IMR-90 (cell line): ENCODE data around the gene MB21D2. TPM values are rescaled to one million over a fixed set of nuclear protein-coding genes. Genes with fewer than 3 reads are reported as not detected.
A peak's percentile ranks its signal among the peaks of the same experiment; 100 is the strongest.

Experiments used
- ATAC-seq: fragments of 200-7000 bp; cut with Tn5 transposase; 2 replicates; pipeline ENCODE4 v1.9.1; 2020; ENCODE audit warnings: low read depth, mild to moderate bottlenecking, moderate library complexity
- BruUV-seq: library from RNA; stranded (reverse); fragments of 400-500 nt; replicated peaks from 2 replicates; lab custom pipeline; 2021; lab: Mats Ljungman, UMichigan
- CTCF ChIA-PET: fragments of 300-600 bp; formaldehyde crosslinking; extraction: SDS; loops from one replicate; lab custom pipeline; 2021; ENCODE audit warnings: antibody characterized with exemption; lab: Yijun Ruan, JAX
- POLR2A ChIA-PET: fragments of 300-600 bp; sonication (Branson Sonifier 250); formaldehyde crosslinking; loops from one replicate; lab custom pipeline; 2022; ENCODE audit warnings: antibody characterized with exemption; ENCODE audit not compliant: unreplicated experiment; lab: Charles Lee
- DNase-seq: peaks from one replicate; pipeline ENCODE4 v3.0.0; 2013
- H2AFZ ChIP-seq: replicated peaks from 2 replicates; pipeline ENCODE3; 2013; ENCODE audit warnings: low read length, mild to moderate bottlenecking; ENCODE audit not compliant: poor library complexity
- H2AK5ac ChIP-seq: 2 replicates; pipeline ENCODE4 v1.6.1; 2013; ENCODE audit warnings: low read depth, low read length, inconsistent platforms
- H2AK9ac ChIP-seq: replicated peaks from 2 replicates; pipeline ENCODE3; 2013; ENCODE audit warnings: mild to moderate bottlenecking, low read depth, low read length, moderate library complexity; ENCODE audit not compliant: poor library complexity
- H2BK120ac ChIP-seq: 2 replicates; pipeline ENCODE4 v1.6.1; 2013; ENCODE audit warnings: low read depth, low read length, inconsistent platforms
- H2BK15ac ChIP-seq: 3 replicates; pipeline ENCODE4 v1.6.1; 2013; ENCODE audit warnings: low read depth, low read length, inconsistent platforms
- H2BK20ac ChIP-seq: 2 replicates; pipeline ENCODE4 v1.6.1; 2013; ENCODE audit warnings: low read depth, mild to moderate bottlenecking, inconsistent platforms, low read length, moderate library complexity
- H2BK5ac ChIP-seq: 2 replicates; pipeline ENCODE4 v1.6.1; 2013; ENCODE audit warnings: mild to moderate bottlenecking, low read depth, low read length, inconsistent platforms; ENCODE audit not compliant: poor library complexity, severe bottlenecking
- H3K14ac ChIP-seq: replicated peaks from 2 replicates; pipeline ENCODE4 v1.6.1; 2013; ENCODE audit warnings: low read depth, low read length, inconsistent platforms
- H3K18ac ChIP-seq: 2 replicates; pipeline ENCODE4 v1.6.1; 2013; ENCODE audit warnings: low read depth, low read length, control low read depth
- H3K23ac ChIP-seq: 2 replicates; pipeline ENCODE4 v1.6.1; 2013; ENCODE audit warnings: low read depth, low read length, inconsistent platforms
- H3K27ac ChIP-seq: 2 replicates; pipeline ENCODE4 v1.5.1; 2013; ENCODE audit warnings: mild to moderate bottlenecking, control low read depth, low read length; ENCODE audit not compliant: insufficient read depth
- H3K27me3 ChIP-seq: 2 replicates; pipeline ENCODE4 v1.6.1; 2013; ENCODE audit warnings: low read length; ENCODE audit not compliant: control insufficient read depth, insufficient read depth
- H3K36me3 ChIP-seq: 2 replicates; pipeline ENCODE4 v1.6.1; 2013; ENCODE audit warnings: low read length, mixed read lengths; ENCODE audit not compliant: control insufficient read depth, insufficient read depth
- H3K4ac ChIP-seq: 2 replicates; pipeline ENCODE4 v1.6.1; 2013; ENCODE audit warnings: low read depth, low read length, inconsistent platforms
- H3K4me1 ChIP-seq: 2 replicates; pipeline ENCODE4 v1.6.1; 2013; ENCODE audit warnings: low read length, mixed read lengths; ENCODE audit not compliant: control insufficient read depth, insufficient read depth
- H3K4me2 ChIP-seq: 2 replicates; pipeline ENCODE4 v1.6.1; 2013; ENCODE audit warnings: low read depth, mild to moderate bottlenecking, control low read depth, low read length, moderate library complexity
- H3K4me3 ChIP-seq: 2 replicates; pipeline ENCODE4 v1.5.1; 2013; ENCODE audit warnings: low read depth, mild to moderate bottlenecking, control low read depth, low read length, moderate library complexity; ENCODE audit not compliant: insufficient read depth
- H3K56ac ChIP-seq: 2 replicates; pipeline ENCODE4 v1.6.1; 2013; ENCODE audit warnings: low read length, inconsistent platforms; ENCODE audit not compliant: insufficient read depth; ENCODE audit errors: extremely low read depth
- H3K79me1 ChIP-seq, 2 experiments: 2 replicates each; pipeline ENCODE4 v1.6.1; 2013; ENCODE audit warnings: low read length in 2 of 2, inconsistent platforms in 1 of 2, low read depth in 1 of 2
- H3K9ac ChIP-seq: 2 replicates; pipeline ENCODE4 v1.6.1; 2013; ENCODE audit warnings: low read depth, low read length, control low read depth
- H3K9me1 ChIP-seq: 2 replicates; pipeline ENCODE4 v1.6.1; 2013; ENCODE audit warnings: low read length, inconsistent platforms; ENCODE audit not compliant: insufficient read depth
- H3K9me3 ChIP-seq: 2 replicates; pipeline ENCODE4 v1.6.1; 2013; ENCODE audit warnings: low read length; ENCODE audit not compliant: control insufficient read depth, insufficient read depth
- H4K20me1 ChIP-seq: 2 replicates; pipeline ENCODE4 v1.6.1; 2013; ENCODE audit warnings: low read length, inconsistent platforms; ENCODE audit not compliant: insufficient read depth
- H4K5ac ChIP-seq: 2 replicates; pipeline ENCODE4 v1.6.1; 2013; ENCODE audit warnings: mild to moderate bottlenecking, low read depth, low read length, control low read depth
- H4K8ac ChIP-seq, 2 experiments: 2 replicates each; pipeline ENCODE4 v1.6.1; 2013; ENCODE audit warnings: low read depth in 2 of 2, low read length in 2 of 2, control low read depth in 1 of 2, inconsistent platforms in 1 of 2
- H4K91ac ChIP-seq: 2 replicates; pipeline ENCODE4 v1.6.1; 2013; ENCODE audit warnings: low read depth, low read length, inconsistent platforms; ENCODE audit not compliant: insufficient read depth
- CEBPB ChIP-seq: IDR thresholded peaks from 2 replicates; pipeline ENCODE4 v1.6.1; 2012; ENCODE audit warnings: low read depth, low read length, improper control_type of control experiment
- FOS ChIP-seq: fragments of 150-350 bp; IDR thresholded peaks from 2 replicates; pipeline ENCODE4 v1.6.1; 2016; ENCODE audit warnings: low read depth, low read length
- MAZ ChIP-seq: IDR thresholded peaks from 2 replicates; pipeline ENCODE4 v1.6.1; 2012; ENCODE audit warnings: low read depth, mild to moderate bottlenecking, low read length, improper control_type of control experiment, moderate library complexity, borderline replicate concordance
- MXI1 ChIP-seq: IDR thresholded peaks from 2 replicates; pipeline ENCODE4 v1.6.1; 2012; ENCODE audit warnings: low read depth, mild to moderate bottlenecking, low read length, moderate library complexity, borderline replicate concordance
- POLR2A ChIP-seq: IDR thresholded peaks from 2 replicates; pipeline ENCODE4 v1.6.1; 2012; ENCODE audit warnings: mild to moderate bottlenecking, low read depth, low read length
- RAD21 ChIP-seq: IDR thresholded peaks from 2 replicates; pipeline ENCODE4 v1.6.1; 2012; ENCODE audit warnings: low read length, improper control_type of control experiment
- RCOR1 ChIP-seq: IDR thresholded peaks from 2 replicates; pipeline ENCODE4 v1.6.1; 2012; ENCODE audit warnings: mild to moderate bottlenecking, low read length, improper control_type of control experiment; ENCODE audit not compliant: insufficient replicate concordance
- WGBS, 2 experiments: methylation state at CpG; one replicate each; pipeline versions ENCODE4 v1.1.5 to v1.1.7; 2013; ENCODE audit warnings: missing lambda C conversion rate in 2 of 2; ENCODE audit not compliant: insufficient read length in 1 of 2; ENCODE audit errors: extremely low coverage in 2 of 2; 5-methylcytosine and 5-hydroxymethylcytosine counted together
- dilution Hi-C: fragments of 300-500 bp; cut with HindIII; formaldehyde crosslinking; loops from one replicate; pipeline ENCODE4 v1.14.3; 2018; ENCODE audit warnings: low sequenced_read_pairs; ENCODE audit not compliant: unreplicated experiment
- in situ Hi-C: fragments of 300-500 bp; cut with MboI; formaldehyde crosslinking; loops from 3 replicates; pipeline ENCODE4 v1.14.3; 2019; ENCODE audit warnings: low sequenced_read_pairs, inconsistent platforms, mixed read lengths
- intact Hi-C: fragments of 100-400 bp; cut with micrococcal nuclease; formaldehyde crosslinking; loops from 2 replicates; pipeline ENCODE4 v1.10.0; 2022
- polyA plus RNA-seq, 3 experiments: library from polyadenylated mRNA; depleted of rRNA; stranded (reverse); fragments of >200 nt; gene quantifications; 2 replicates each; pipeline ENCODE4 v1.2.3, GENCODE V29; 2012; ENCODE audit warnings: low replicate concordance in 1 of 3
- total RNA-seq: library from RNA; depleted of rRNA; stranded (reverse); fragments of >200 nt; gene quantifications from 2 replicates; pipeline ENCODE4 v1.2.3, GENCODE V29; 2012
- TF ChIP-seq, protein P1 (sequence below): fragments of 150-350 bp; IDR thresholded peaks from 2 replicates; pipeline ENCODE4 v1.6.1; 2017; ENCODE audit warnings: mild to moderate bottlenecking, antibody characterized with exemption, low read length, low read depth

The MB21D2 gene
- total and polyA plus RNA-seq, 2 of the 4 experiments (the other 2 are of a cell fraction), result 13.6 to 44.8 TPM

DNA sequence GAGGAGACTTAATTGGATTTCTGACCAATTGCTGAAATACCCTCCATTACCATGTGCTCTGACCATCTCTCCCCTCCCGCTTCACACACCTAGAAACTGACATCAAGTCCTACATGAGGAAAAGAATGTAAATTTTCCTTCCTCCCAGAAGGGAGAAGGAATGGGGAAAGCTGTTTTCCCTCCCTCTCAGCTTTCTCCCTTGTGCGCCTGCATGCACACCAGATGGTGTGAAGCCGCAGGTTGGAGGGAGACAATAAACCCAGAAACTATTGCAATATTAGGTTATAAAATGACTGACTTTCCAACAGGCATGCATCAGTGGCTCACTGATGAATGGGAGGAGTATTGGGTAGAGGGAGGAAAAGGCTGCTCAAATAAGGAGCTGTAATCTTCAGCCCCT, 50.9 kb downstream of the MB21D2 start:
- no peak overlapping the region for H3K18ac ChIP-seq
- H3K79me1 ChIP-seq, result peaks cover 41 to 88% of the 10 kb centered on the region in 2 experiments
- no peak overlapping the region for H2BK120ac ChIP-seq
- TF ChIP-seq MXI1 (no peak), RCOR1 (no peak), MAZ (no peak), CEBPB (no peak), POLR2A (no peak), RAD21 (no peak), FOS (no peak)
- TF ChIP-seq, protein P1, sequence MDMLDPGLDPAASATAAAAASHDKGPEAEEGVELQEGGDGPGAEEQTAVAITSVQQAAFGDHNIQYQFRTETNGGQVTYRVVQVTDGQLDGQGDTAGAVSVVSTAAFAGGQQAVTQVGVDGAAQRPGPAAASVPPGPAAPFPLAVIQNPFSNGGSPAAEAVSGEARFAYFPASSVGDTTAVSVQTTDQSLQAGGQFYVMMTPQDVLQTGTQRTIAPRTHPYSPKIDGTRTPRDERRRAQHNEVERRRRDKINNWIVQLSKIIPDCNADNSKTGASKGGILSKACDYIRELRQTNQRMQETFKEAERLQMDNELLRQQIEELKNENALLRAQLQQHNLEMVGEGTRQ, result no peak
- no peak overlapping the region for H3K56ac ChIP-seq
- H3K23ac ChIP-seq, result peak overlapping the region; percentile 31; the same call in 1 of the 2 replicates
- no peak overlapping the region for H3K27ac ChIP-seq
- dilution Hi-C loops, result no loop called here
- H2BK20ac ChIP-seq, result no peak overlapping the region
- H3K9ac ChIP-seq, result no peak overlapping the region
- WGBS, 2 experiments, result no CpG with 5 or more reads among the region's 3 CpGs
- no peaks in the 10 kb centered on the region for H3K27me3 ChIP-seq
- CTCF ChIA-PET, result no interaction called here
- peaks cover 18% of the 10 kb centered on the region for H3K9me1 ChIP-seq
- H3K36me3 ChIP-seq, result no peaks in the 10 kb centered on the region
- no peak for ATAC-seq
- H2AFZ ChIP-seq, result no peak overlapping the region
- DNase-seq, result no peak
- H3K9me3 ChIP-seq, result no peaks in the 10 kb centered on the region
- peaks cover 10% of the 10 kb centered on the region; the same call in 1 of the 2 replicates for H4K20me1 ChIP-seq
- no peak overlapping the region for H2AK5ac ChIP-seq
- H3K4me1 ChIP-seq, result peaks cover 18% of the 10 kb centered on the region
- H3K4me3 ChIP-seq, result no peak overlapping the region
- no peak overlapping the region for H3K14ac ChIP-seq
- H4K8ac ChIP-seq, result no peak overlapping the region
- BruUV-seq, result no TSS peak
- in situ Hi-C loops, result no loop called here
- H3K4me2 ChIP-seq, result no peak overlapping the region
- POLR2A ChIA-PET, result no interaction called here
- intact Hi-C loops, result no loop called here
- H3K4ac ChIP-seq, result no peak overlapping the region
- H2BK15ac ChIP-seq, result no peak overlapping the region
- no peak overlapping the region for H4K91ac ChIP-seq
- H4K5ac ChIP-seq, result no peak overlapping the region
- no peak overlapping the region for H2AK9ac ChIP-seq
- no peak overlapping the region for H2BK5ac ChIP-seq
